SK-N-SH treated with all-trans-retinoic acid at 6 μM for 48 hours (cell line): Measurements from ENCODE around the gene INS.

ENCODE experiments used
- ATAC-seq: fragments of 200-7000 bp; cut with Tn5 transposase; 3 replicates; pipeline ENCODE4 v1.9.1; 2020; ENCODE audit warnings: mild to moderate bottlenecking, moderate library complexity
- ARNTL ChIP-seq: fragments of 450-650 bp; formaldehyde crosslinking; IDR thresholded peaks from 2 replicates; pipeline ENCODE4 v1.5.0; 2020; ENCODE audit warnings: low read depth, mild to moderate bottlenecking, moderate library complexity, borderline replicate concordance
- BACH2 ChIP-seq: fragments of 250-450 bp; sonication (Bioruptor Pico); IDR thresholded peaks from 2 replicates; pipeline ENCODE4 v1.9.0; 2021; ENCODE audit warnings: mild to moderate bottlenecking, borderline replicate concordance
- CREB5 ChIP-seq: fragments of 250-450 bp; sonication (Bioruptor Pico); IDR thresholded peaks from 2 replicates; pipeline ENCODE4 v1.5.1; 2020; ENCODE audit warnings: low read depth, mild to moderate bottlenecking, moderate library complexity
- CSDC2 ChIP-seq: fragments of 250-450 bp; sonication (Bioruptor Pico); IDR thresholded peaks from 2 replicates; pipeline ENCODE4 v1.5.0; 2020; ENCODE audit warnings: mild to moderate bottlenecking, moderate library complexity
- CSRNP3 ChIP-seq: fragments of 250-450 bp; sonication (Bioruptor Pico); IDR thresholded peaks from 2 replicates; pipeline ENCODE4 v1.5.1; 2021; ENCODE audit warnings: mild to moderate bottlenecking, moderate library complexity
- ESRRG ChIP-seq: fragments of 250-450 bp; sonication (Bioruptor Pico); IDR thresholded peaks from 2 replicates; pipeline ENCODE4 v1.6.1; 2021; ENCODE audit warnings: mild to moderate bottlenecking
- GLIS3 ChIP-seq: fragments of 250-450 bp; sonication (Bioruptor Pico); IDR thresholded peaks from 2 replicates; pipeline ENCODE4 v1.5.0; 2020; ENCODE audit warnings: mild to moderate bottlenecking, moderate library complexity
- ISL1 ChIP-seq: fragments of 250-450 bp; sonication (Bioruptor Pico); IDR thresholded peaks from 2 replicates; pipeline ENCODE4 v2.1.2; 2022; ENCODE audit warnings: mild to moderate bottlenecking, moderate library complexity
- OSR1 ChIP-seq: fragments of 250-450 bp; sonication (Bioruptor Pico); IDR thresholded peaks from 2 replicates; pipeline ENCODE4 v1.8.0; 2022; ENCODE audit warnings: moderate library complexity, mild to moderate bottlenecking, inconsistent platforms
- PATZ1 ChIP-seq: fragments of 250-450 bp; sonication (Bioruptor Pico); IDR thresholded peaks from 2 replicates; pipeline ENCODE4 v1.8.0; 2020; ENCODE audit warnings: mild to moderate bottlenecking, moderate library complexity, borderline replicate concordance
- POU6F1 ChIP-seq: fragments of 250-450 bp; sonication (Bioruptor Pico); IDR thresholded peaks from 2 replicates; pipeline ENCODE4 v1.8.0; 2021; ENCODE audit warnings: low read depth, mild to moderate bottlenecking, moderate library complexity, borderline replicate concordance
- PPARA ChIP-seq: fragments of 250-450 bp; sonication (Bioruptor Pico); IDR thresholded peaks from 2 replicates; pipeline ENCODE4 v1.5.0; 2020; ENCODE audit warnings: mild to moderate bottlenecking, borderline replicate concordance
- RARB ChIP-seq: fragments of 250-450 bp; sonication (Bioruptor Pico); IDR thresholded peaks from 2 replicates; pipeline ENCODE4 v1.8.0; 2021; ENCODE audit warnings: mild to moderate bottlenecking, moderate library complexity
- SNAI2 ChIP-seq: fragments of 250-450 bp; sonication (Bioruptor Pico); IDR thresholded peaks from 2 replicates; pipeline ENCODE4 v1.5.0; 2020; ENCODE audit warnings: mild to moderate bottlenecking, moderate library complexity
- TCF4 ChIP-seq: fragments of 250-450 bp; sonication (Bioruptor Pico); IDR thresholded peaks from 2 replicates; pipeline ENCODE4 v1.8.0; 2021; ENCODE audit warnings: mild to moderate bottlenecking, moderate library complexity, borderline replicate concordance
- TOX ChIP-seq: fragments of 250-450 bp; sonication (Bioruptor Pico); IDR thresholded peaks from 2 replicates; pipeline ENCODE4 v1.8.0; 2021; ENCODE audit warnings: mild to moderate bottlenecking, moderate library complexity, borderline replicate concordance
- TSHZ2 ChIP-seq: fragments of 250-450 bp; sonication (Bioruptor Pico); IDR thresholded peaks from 2 replicates; pipeline ENCODE4 v1.5.0; 2020; ENCODE audit warnings: mild to moderate bottlenecking, moderate library complexity
- ZC3H10 ChIP-seq: fragments of 250-450 bp; sonication (Bioruptor Pico); IDR thresholded peaks from 2 replicates; pipeline ENCODE4 v1.5.1; 2021; ENCODE audit warnings: mild to moderate bottlenecking, moderate library complexity
- ZFP30 ChIP-seq: fragments of 450-650 bp; formaldehyde crosslinking; IDR thresholded peaks from 2 replicates; pipeline ENCODE4 v1.5.0; 2022; ENCODE audit warnings: mild to moderate bottlenecking, moderate library complexity
- ZNF565 ChIP-seq: fragments of 450-650 bp; formaldehyde crosslinking; conservative IDR thresholded peaks from 2 replicates; pipeline ENCODE4 v1.5.0; 2020; ENCODE audit warnings: low read depth, mild to moderate bottlenecking, moderate library complexity
- ZNF70 ChIP-seq: fragments of 450-650 bp; formaldehyde crosslinking; IDR thresholded peaks from 2 replicates; pipeline ENCODE4 v1.5.0; 2020; ENCODE audit warnings: mild to moderate bottlenecking, moderate library complexity
- ZNF8 ChIP-seq: fragments of 450-650 bp; formaldehyde crosslinking; IDR thresholded peaks from 2 replicates; pipeline ENCODE4 v1.5.0; 2020; ENCODE audit warnings: mild to moderate bottlenecking, moderate library complexity

Gene INS

DNA sequence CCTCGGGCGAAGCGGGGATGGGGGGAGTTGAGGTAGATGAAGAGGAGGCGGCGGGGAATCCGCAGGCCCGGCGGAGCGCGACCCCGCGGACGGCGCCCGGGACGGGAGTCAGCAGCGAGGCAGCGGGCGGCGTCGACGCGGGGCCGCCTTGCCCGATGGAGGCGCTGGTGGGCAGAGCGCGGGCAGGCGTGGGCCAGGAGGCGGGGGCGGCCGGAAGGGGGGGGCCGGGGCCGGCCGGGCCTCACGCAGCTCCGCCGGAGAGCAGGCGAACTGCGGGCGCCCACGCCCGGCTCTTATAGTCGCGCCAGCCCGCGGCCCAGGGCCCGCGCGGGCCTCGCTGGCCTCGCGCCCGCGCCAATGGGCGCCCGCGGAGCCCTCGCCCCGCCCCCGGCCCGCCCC, 21.9 kb downstream of the INS start, which contains the start of gene IGF2 (continued):
- no peak for TF ChIP-seq CREB5 (CRISPR knock-in tag)
- TF ChIP-seq ISL1 (CRISPR knock-in tag) = no peak
- no peak for TF ChIP-seq ZNF70 (CRISPR knock-in tag)
- TF ChIP-seq CSDC2 = no peak
- TF ChIP-seq ZNF565 (CRISPR knock-in tag) = no peak

- no peak for TF ChIP-seq CSRNP3 (CRISPR knock-in tag)
- no peak for TF ChIP-seq ZNF565 (CRISPR knock-in tag)
- TF ChIP-seq TCF4 = no peak
- TF ChIP-seq ZFP30 (CRISPR knock-in tag) = no peak
- no peak for TF ChIP-seq CREB5 (CRISPR knock-in tag)
- no peak for TF ChIP-seq PATZ1
- no peak for TF ChIP-seq ISL1 (CRISPR knock-in tag)
- no peak for TF ChIP-seq ZNF8 (CRISPR knock-in tag)
- TF ChIP-seq SNAI2 (CRISPR knock-in tag) = no peak
- no peak for TF ChIP-seq GLIS3
- no peak for TF ChIP-seq ZC3H10 (CRISPR knock-in tag)
- no peak for TF ChIP-seq OSR1 (CRISPR knock-in tag)
- no peak for TF ChIP-seq TOX
- TF ChIP-seq TSHZ2 (CRISPR knock-in tag) = no peak
- no peak for TF ChIP-seq CSDC2
- TF ChIP-seq ZNF70 (CRISPR knock-in tag) = no peak
- no peak for TF ChIP-seq RARB (CRISPR knock-in tag)
- no peak for TF ChIP-seq ESRRG (CRISPR knock-in tag)
- TF ChIP-seq ARNTL = no peak
- no peak for ATAC-seq
These were observed 22.4 kb downstream of the INS start for GRCh38 chr11:2138431-2139122.

- no peak for TF ChIP-seq POU6F1 (CRISPR knock-in tag)
- no peak for TF ChIP-seq BACH2 (CRISPR knock-in tag)
- TF ChIP-seq ZNF8 (CRISPR knock-in tag) = no peak
- TF ChIP-seq PPARA = no peak
- TF ChIP-seq, all 23 proteins: peak for 0
These were observed 23.0 kb downstream of the INS start for GRCh38 chr11:2138068-2138430.

More at GRCh38 chr11:2138068-2138430, 23.0 kb downstream of the INS start:
- no peak for ATAC-seq
